ENCODE results near the gene HSPA1A.

HSPA1A gene

GRCh38 chr6:31815025-31815838, at the start of gene HSPA1A, which contains the start of gene HSPA1L:
Gene HSPA1A (plus strand): TSS chr6:31815543. CDS start chr6:31815757, 214 bp downstream.
Gene HSPA1L (minus strand): TSS chr6:31815283. CDS start chr6:31811972, 3,311 bp downstream.
- DNase-seq: peak; percentile 83 to 87
- TF ChIP-seq POLR2A (IDR thresholded peaks at IDR 0.05; ENCODE audit: low read length) (peak; percentile 92), GATA1 (IDR thresholded peaks at IDR 0.05; ENCODE audit: low read depth, low read length) (no peak)

GRCh38 chr6:31765559-31765909, 49.8 kb upstream of the HSPA1A start:
- DNase-seq: no peak
- TF ChIP-seq POLR2A (IDR thresholded peaks at IDR 0.05; ENCODE audit: low read length) (no peak), GATA1 (IDR thresholded peaks at IDR 0.05; ENCODE audit: low read depth, low read length) (no peak)

- no peak for DNase-seq
- TF ChIP-seq POLR2A (IDR thresholded peaks at IDR 0.05; ENCODE audit: low read length) (no peak), GATA1 (IDR thresholded peaks at IDR 0.05; ENCODE audit: low read depth, low read length) (no peak)
Observed at GRCh38 chr6:31765910-31766794, 49.2 kb upstream of the HSPA1A start.

- TF ChIP-seq GATA1 (IDR thresholded peaks at IDR 0.05; ENCODE audit: low read depth, low read length): no peak
- TF ChIP-seq POLR2A (IDR thresholded peaks at IDR 0.05; ENCODE audit: low read length): no peak
- no peak for DNase-seq
Observed at GRCh38 chr6:31767096-31767645, 48.2 kb upstream of the HSPA1A start.

- no peak for TF ChIP-seq GATA1 (IDR thresholded peaks at IDR 0.05; ENCODE audit: low read depth, low read length)
- no peak for DNase-seq
Observed at GRCh38 chr6:31768363-31769257, 46.7 kb upstream of the HSPA1A start.

GRCh38 chr6:31769684-31770371, 45.5 kb upstream of the HSPA1A start:
- no peak for TF ChIP-seq GATA1 (IDR thresholded peaks at IDR 0.05; ENCODE audit: low read depth, low read length)
- no peak for TF ChIP-seq POLR2A (IDR thresholded peaks at IDR 0.05; ENCODE audit: low read length)
- peak; percentile 85 to 93 for DNase-seq

- TF ChIP-seq GATA1 (IDR thresholded peaks at IDR 0.05; ENCODE audit: low read depth, low read length) (no peak), POLR2A (IDR thresholded peaks at IDR 0.05; ENCODE audit: low read length) (no peak)
- DNase-seq: no peak
Observed at GRCh38 chr6:31770860-31771259, 44.5 kb upstream of the HSPA1A start.

GRCh38 chr6:31771992-31772358, 43.4 kb upstream of the HSPA1A start:
- DNase-seq: peak; percentile 33 to 37
- TF ChIP-seq POLR2A (IDR thresholded peaks at IDR 0.05; ENCODE audit: low read length): no peak
- no peak for TF ChIP-seq GATA1 (IDR thresholded peaks at IDR 0.05; ENCODE audit: low read depth, low read length)

GRCh38 chr6:31775184-31775583, 40.2 kb upstream of the HSPA1A start:
- no peak for TF ChIP-seq GATA1 (IDR thresholded peaks at IDR 0.05; ENCODE audit: low read depth, low read length)
- peak in 1 of 2 experiments; percentile 43 for DNase-seq

- TF ChIP-seq POLR2A (IDR thresholded peaks at IDR 0.05; ENCODE audit: low read length): no peak
- TF ChIP-seq GATA1 (IDR thresholded peaks at IDR 0.05; ENCODE audit: low read depth, low read length): no peak
- DNase-seq: no peak
Observed at GRCh38 chr6:31775633-31776484, 39.5 kb upstream of the HSPA1A start.

- TF ChIP-seq GATA1 (IDR thresholded peaks at IDR 0.05; ENCODE audit: low read depth, low read length) (no peak), POLR2A (IDR thresholded peaks at IDR 0.05; ENCODE audit: low read length) (no peak)
Observed at GRCh38 chr6:31776485-31776988, 38.8 kb upstream of the HSPA1A start.

More at GRCh38 chr6:31776485-31776988, 38.8 kb upstream of the HSPA1A start:
- DNase-seq: no peak
